NT2/D1 (cell line): ENCODE results near the gene GABRR2.

ENCODE experiments used
- YY1 ChIP-seq: IDR thresholded peaks from 2 replicates; pipeline ENCODE4 v1.6.1; 2011; ENCODE audit not compliant: insufficient read length, insufficient read depth
- ZNF274 ChIP-seq: IDR thresholded peaks from 2 replicates; pipeline ENCODE4 v1.6.1; 2011; ENCODE audit warnings: mild to moderate bottlenecking, low read depth, low read length

- TF ChIP-seq YY1 (no peak), ZNF274 (no peak)
Measured at GRCh38 chr6:89250239-89250638, 64.9 kb downstream of the GABRR2 start.
